ENCODE results near the gene PAOX.

PAOX gene

GRCh38 chr10:133440633-133441285, 61.7 kb downstream of the PAOX start:
- DNase-seq = no peak

Measured in NCI-H526 treated with DMSO at 0.1 percent for 48 hours (cell line).